Osteocyte (in vitro differentiated cells): ENCODE measurements around the gene NOVA2. TPM values are rescaled to one million over a fixed set of nuclear protein-coding genes. Genes with fewer than 3 reads are reported as not detected.

Experiments used
- DNase-seq: peaks from one replicate; pipeline ENCODE4 v3.0.0; 2021; ENCODE audit warnings: mixed read lengths; ENCODE audit not compliant: unreplicated experiment; ENCODE audit errors: extremely low spot score
- H3K27ac Mint-ChIP-seq: one replicate; pipeline ENCODE4 v1.8.0; 2021; ENCODE audit warnings: mild to moderate bottlenecking, mixed read lengths; ENCODE audit not compliant: unreplicated experiment
- H3K27me3 Mint-ChIP-seq: one replicate; pipeline ENCODE4 v1.8.0; 2021; ENCODE audit warnings: mixed read lengths; ENCODE audit not compliant: unreplicated experiment
- H3K36me3 Mint-ChIP-seq: one replicate; pipeline ENCODE4 v1.8.0; 2021; ENCODE audit warnings: mixed read lengths; ENCODE audit not compliant: unreplicated experiment
- H3K4me1 Mint-ChIP-seq: one replicate; pipeline ENCODE4 v1.8.0; 2021; ENCODE audit warnings: mixed read lengths; ENCODE audit not compliant: unreplicated experiment
- H3K4me3 Mint-ChIP-seq: one replicate; pipeline ENCODE4 v1.8.0; 2021; ENCODE audit warnings: mild to moderate bottlenecking, moderate library complexity, mixed read lengths; ENCODE audit not compliant: unreplicated experiment
- H3K9me3 Mint-ChIP-seq: one replicate; pipeline ENCODE4 v1.8.0; 2021; ENCODE audit warnings: mixed read lengths; ENCODE audit not compliant: unreplicated experiment
- CTCF ChIP-seq: fragments of 200-600 bp; sonication (generic); IDR thresholded peaks from 2 replicates; pipeline ENCODE4 v1.5.0; 2021; ENCODE audit warnings: antibody characterized with exemption, mild to moderate bottlenecking, moderate library complexity
- total RNA-seq: library from RNA; stranded (reverse); gene quantifications from 2 replicates; pipeline ENCODE4 v1.2.1, GENCODE V29; 2021

NOVA2 gene
- total RNA-seq, 1 donor from 2014 or later: not detected

- TF ChIP-seq CTCF: no peak
- DNase-seq: no peak
- Mint-ChIP-seq H3K9me3 (no peaks in the 10 kb centered on the region), H3K4me1 (peaks cover 1% of the 10 kb centered on the region), H3K27me3 (no peaks in the 10 kb centered on the region), H3K36me3 (peaks cover 18% of the 10 kb centered on the region), H3K27ac (no peak overlapping the region), H3K4me3 (no peak overlapping the region)
Measured at GRCh38 chr19:45895519-45895972, 78.1 kb downstream of the NOVA2 start.

DNA sequence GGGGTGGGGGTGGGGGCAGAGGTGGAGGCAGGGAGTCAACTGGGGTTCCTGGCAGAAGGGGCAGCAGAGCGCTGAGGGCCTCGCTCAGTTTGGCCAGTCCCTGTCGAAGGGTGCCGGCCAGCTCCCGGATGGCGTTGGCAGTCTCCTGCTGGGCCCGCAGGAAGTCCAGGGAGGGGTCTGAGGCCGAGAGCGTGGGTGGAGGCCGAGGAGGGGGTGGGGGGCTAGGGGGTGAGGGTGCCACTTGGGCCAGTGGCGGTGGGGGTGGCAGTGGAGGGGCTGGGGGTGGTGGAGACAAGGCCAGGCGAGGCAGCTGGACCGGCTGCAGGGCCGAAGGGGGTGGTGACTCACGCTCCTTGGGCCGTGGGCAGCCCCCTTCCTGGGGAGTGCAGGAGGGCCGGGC lies 82.8 kb downstream of the NOVA2 start:
- peaks cover 9% of the 10 kb centered on the region for H3K4me1 Mint-ChIP-seq
- TF ChIP-seq CTCF: no peak
- DNase-seq: no peak
- no peak overlapping the region for H3K27ac Mint-ChIP-seq
- H3K4me3 Mint-ChIP-seq: no peak overlapping the region
- H3K9me3 Mint-ChIP-seq: no peaks in the 10 kb centered on the region
- peaks cover 10% of the 10 kb centered on the region for H3K36me3 Mint-ChIP-seq
- H3K27me3 Mint-ChIP-seq: no peaks in the 10 kb centered on the region

- Mint-ChIP-seq H3K27ac (no peak overlapping the region), H3K4me1 (peaks cover 14% of the 10 kb centered on the region), H3K9me3 (no peaks in the 10 kb centered on the region), H3K4me3 (no peak overlapping the region), H3K36me3 (peaks cover 2% of the 10 kb centered on the region), H3K27me3 (no peaks in the 10 kb centered on the region)
- no peak for DNase-seq
- TF ChIP-seq CTCF: no peak
Measured at GRCh38 chr19:45889210-45889885, 84.3 kb downstream of the NOVA2 start.

- H3K27ac Mint-ChIP-seq: peak overlapping the region; percentile 98
- H3K36me3 Mint-ChIP-seq: peaks cover 6% of the 10 kb centered on the region
- no peaks in the 10 kb centered on the region for H3K9me3 Mint-ChIP-seq
- H3K27me3 Mint-ChIP-seq: no peaks in the 10 kb centered on the region
- TF ChIP-seq CTCF: no peak
- H3K4me3 Mint-ChIP-seq: peak overlapping the region; percentile 96
- peaks cover 22% of the 10 kb centered on the region for H3K4me1 Mint-ChIP-seq
- no peak for DNase-seq
Measured at GRCh38 chr19:45887200-45887710, 86.4 kb downstream of the NOVA2 start.

DNA sequence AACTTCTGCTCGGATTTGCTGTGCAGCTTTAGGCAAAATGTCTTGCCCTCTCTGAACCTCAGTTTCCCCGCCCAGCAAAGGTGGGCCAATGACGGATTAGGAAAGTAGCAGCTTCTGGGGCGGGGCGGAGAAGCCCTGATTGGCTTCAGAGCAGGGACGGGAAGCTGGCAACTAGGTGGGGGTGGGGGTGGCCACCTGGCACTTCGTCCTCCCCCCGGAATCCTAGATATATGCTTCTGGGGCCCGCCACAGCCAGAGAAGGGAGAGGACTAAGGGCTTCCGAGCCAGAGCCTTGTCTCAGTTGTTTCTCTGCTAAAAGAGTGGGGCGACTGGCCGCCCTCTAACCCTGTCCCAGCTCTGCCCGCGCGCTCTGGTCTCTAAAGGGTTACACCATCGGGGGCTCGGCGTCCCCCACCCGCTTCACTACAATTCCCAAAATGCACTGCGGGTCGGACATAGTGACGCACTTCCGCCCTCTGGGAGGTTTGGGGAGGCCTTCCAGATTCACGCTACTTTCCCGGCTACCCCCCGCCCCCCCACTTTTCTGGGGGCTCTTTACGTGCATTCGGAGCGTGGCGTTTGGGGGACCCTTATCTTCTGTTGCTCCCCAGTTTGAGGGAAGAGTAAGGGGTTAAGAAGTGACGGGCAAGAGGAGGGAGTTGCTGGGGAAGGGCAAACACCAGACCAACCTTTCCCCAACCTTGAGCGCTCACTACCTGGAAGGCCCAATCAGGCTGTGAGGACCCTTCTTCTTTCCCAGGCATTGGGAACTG lies 87.1 kb downstream of the NOVA2 start:
- Mint-ChIP-seq H3K36me3 (peaks cover 6% of the 10 kb centered on the region), H3K27ac (peak overlapping the region; percentile 98), H3K27me3 (no peaks in the 10 kb centered on the region), H3K9me3 (no peaks in the 10 kb centered on the region), H3K4me3 (peak overlapping the region; percentile 96), H3K4me1 (peaks cover 22% of the 10 kb centered on the region)
- peak; percentile 95 for DNase-seq
- TF ChIP-seq CTCF: no peak
